ENCODE measurements around the gene ATP1A4. TPM values are rescaled to one million over a fixed set of nuclear protein-coding genes. Genes with fewer than 3 reads are reported as not detected.

The ATP1A4 gene
- total and polyA plus RNA-seq, 2 of the 8 experiments (the other 6 are each of a cell fraction or from before 2014, with no cell fraction given): 0.48 to 0.61 TPM

GRCh38 chr1:160196143-160196542 is 44.7 kb downstream of the ATP1A4 start (continued):
- no peak for TF ChIP-seq CHD7 (IDR thresholded peaks at IDR 0.05; ENCODE audit: insufficient replicate concordance, low read length)
- TF ChIP-seq, protein P1, sequence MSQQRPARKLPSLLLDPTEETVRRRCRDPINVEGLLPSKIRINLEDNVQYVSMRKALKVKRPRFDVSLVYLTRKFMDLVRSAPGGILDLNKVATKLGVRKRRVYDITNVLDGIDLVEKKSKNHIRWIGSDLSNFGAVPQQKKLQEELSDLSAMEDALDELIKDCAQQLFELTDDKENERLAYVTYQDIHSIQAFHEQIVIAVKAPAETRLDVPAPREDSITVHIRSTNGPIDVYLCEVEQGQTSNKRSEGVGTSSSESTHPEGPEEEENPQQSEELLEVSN (IDR thresholded peaks at IDR 0.05): no peak
- TF ChIP-seq NANOG (IDR thresholded peaks at IDR 0.05; ENCODE audit: insufficient read depth, low read depth, low read length, poor library complexity, severe bottlenecking): no peak
- no peak for TF ChIP-seq KDM1A (IDR thresholded peaks at IDR 0.05; ENCODE audit: borderline replicate concordance, low read length)
- no peak for TF ChIP-seq EP300 (IDR thresholded peaks at IDR 0.05; ENCODE audit: borderline replicate concordance in 1 of 2, low read depth in 2 of 2, low read length in 2 of 2)
- TF ChIP-seq SUZ12 (IDR thresholded peaks at IDR 0.05; ENCODE audit: low read length): no peak
- TF ChIP-seq, protein P2, sequence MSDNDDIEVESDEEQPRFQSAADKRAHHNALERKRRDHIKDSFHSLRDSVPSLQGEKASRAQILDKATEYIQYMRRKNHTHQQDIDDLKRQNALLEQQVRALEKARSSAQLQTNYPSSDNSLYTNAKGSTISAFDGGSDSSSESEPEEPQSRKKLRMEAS (IDR thresholded peaks at IDR 0.05): no peak
- no peak for TF ChIP-seq CTBP2 (IDR thresholded peaks at IDR 0.05; ENCODE audit: borderline replicate concordance, insufficient read depth, insufficient read length, low read length)
- TF ChIP-seq RFX5 (IDR thresholded peaks at IDR 0.05; ENCODE audit: borderline replicate concordance, low read depth, low read length): no peak
- no peak for TF ChIP-seq KDM5A (IDR thresholded peaks at IDR 0.05; ENCODE audit: low read length)
